IMR-90 (cell line): ENCODE measurements around the gene POLR3F. TPM values are rescaled to one million over a fixed set of nuclear protein-coding genes. Genes with fewer than 3 reads are reported as not detected.
A peak's percentile ranks its signal among the peaks of the same experiment; 100 is the strongest.

Experiments used
- ATAC-seq: fragments of 200-7000 bp; cut with Tn5 transposase; 2 replicates; pipeline ENCODE4 v1.9.1; 2020; ENCODE audit warnings: low read depth, mild to moderate bottlenecking, moderate library complexity
- BruUV-seq: library from RNA; stranded (reverse); fragments of 400-500 nt; replicated peaks from 2 replicates; lab custom pipeline; 2021; lab: Mats Ljungman, UMichigan
- CTCF ChIA-PET: fragments of 300-600 bp; formaldehyde crosslinking; extraction: SDS; loops from one replicate; lab custom pipeline; 2021; ENCODE audit warnings: antibody characterized with exemption; lab: Yijun Ruan, JAX
- POLR2A ChIA-PET: fragments of 300-600 bp; sonication (Branson Sonifier 250); formaldehyde crosslinking; loops from one replicate; lab custom pipeline; 2022; ENCODE audit warnings: antibody characterized with exemption; ENCODE audit not compliant: unreplicated experiment; lab: Charles Lee
- DNase-seq: peaks from one replicate; pipeline ENCODE4 v3.0.0; 2013
- H2AFZ ChIP-seq: replicated peaks from 2 replicates; pipeline ENCODE3; 2013; ENCODE audit warnings: low read length, mild to moderate bottlenecking; ENCODE audit not compliant: poor library complexity
- H2AK5ac ChIP-seq: 2 replicates; pipeline ENCODE4 v1.6.1; 2013; ENCODE audit warnings: low read depth, low read length, inconsistent platforms
- H2AK9ac ChIP-seq: replicated peaks from 2 replicates; pipeline ENCODE3; 2013; ENCODE audit warnings: mild to moderate bottlenecking, low read depth, low read length, moderate library complexity; ENCODE audit not compliant: poor library complexity
- H2BK120ac ChIP-seq: 2 replicates; pipeline ENCODE4 v1.6.1; 2013; ENCODE audit warnings: low read depth, low read length, inconsistent platforms
- H2BK15ac ChIP-seq: 3 replicates; pipeline ENCODE4 v1.6.1; 2013; ENCODE audit warnings: low read depth, low read length, inconsistent platforms
- H2BK20ac ChIP-seq: 2 replicates; pipeline ENCODE4 v1.6.1; 2013; ENCODE audit warnings: low read depth, mild to moderate bottlenecking, inconsistent platforms, low read length, moderate library complexity
- H2BK5ac ChIP-seq: 2 replicates; pipeline ENCODE4 v1.6.1; 2013; ENCODE audit warnings: mild to moderate bottlenecking, low read depth, low read length, inconsistent platforms; ENCODE audit not compliant: poor library complexity, severe bottlenecking
- H3K14ac ChIP-seq: replicated peaks from 2 replicates; pipeline ENCODE4 v1.6.1; 2013; ENCODE audit warnings: low read depth, low read length, inconsistent platforms
- H3K18ac ChIP-seq: 2 replicates; pipeline ENCODE4 v1.6.1; 2013; ENCODE audit warnings: low read depth, low read length, control low read depth
- H3K23ac ChIP-seq: 2 replicates; pipeline ENCODE4 v1.6.1; 2013; ENCODE audit warnings: low read depth, low read length, inconsistent platforms
- H3K27ac ChIP-seq: 2 replicates; pipeline ENCODE4 v1.5.1; 2013; ENCODE audit warnings: mild to moderate bottlenecking, control low read depth, low read length; ENCODE audit not compliant: insufficient read depth
- H3K27me3 ChIP-seq: 2 replicates; pipeline ENCODE4 v1.6.1; 2013; ENCODE audit warnings: low read length; ENCODE audit not compliant: control insufficient read depth, insufficient read depth
- H3K36me3 ChIP-seq: 2 replicates; pipeline ENCODE4 v1.6.1; 2013; ENCODE audit warnings: low read length, mixed read lengths; ENCODE audit not compliant: control insufficient read depth, insufficient read depth
- H3K4ac ChIP-seq: 2 replicates; pipeline ENCODE4 v1.6.1; 2013; ENCODE audit warnings: low read depth, low read length, inconsistent platforms
- H3K4me1 ChIP-seq: 2 replicates; pipeline ENCODE4 v1.6.1; 2013; ENCODE audit warnings: low read length, mixed read lengths; ENCODE audit not compliant: control insufficient read depth, insufficient read depth
- H3K4me2 ChIP-seq: 2 replicates; pipeline ENCODE4 v1.6.1; 2013; ENCODE audit warnings: low read depth, mild to moderate bottlenecking, control low read depth, low read length, moderate library complexity
- H3K4me3 ChIP-seq: 2 replicates; pipeline ENCODE4 v1.5.1; 2013; ENCODE audit warnings: low read depth, mild to moderate bottlenecking, control low read depth, low read length, moderate library complexity; ENCODE audit not compliant: insufficient read depth
- H3K56ac ChIP-seq: 2 replicates; pipeline ENCODE4 v1.6.1; 2013; ENCODE audit warnings: low read length, inconsistent platforms; ENCODE audit not compliant: insufficient read depth; ENCODE audit errors: extremely low read depth
- H3K79me1 ChIP-seq, 2 experiments: 2 replicates each; pipeline ENCODE4 v1.6.1; 2013; ENCODE audit warnings: low read length in 2 of 2, inconsistent platforms in 1 of 2, low read depth in 1 of 2
- H3K9ac ChIP-seq: 2 replicates; pipeline ENCODE4 v1.6.1; 2013; ENCODE audit warnings: low read depth, low read length, control low read depth
- H3K9me1 ChIP-seq: 2 replicates; pipeline ENCODE4 v1.6.1; 2013; ENCODE audit warnings: low read length, inconsistent platforms; ENCODE audit not compliant: insufficient read depth
- H3K9me3 ChIP-seq: 2 replicates; pipeline ENCODE4 v1.6.1; 2013; ENCODE audit warnings: low read length; ENCODE audit not compliant: control insufficient read depth, insufficient read depth
- H4K20me1 ChIP-seq: 2 replicates; pipeline ENCODE4 v1.6.1; 2013; ENCODE audit warnings: low read length, inconsistent platforms; ENCODE audit not compliant: insufficient read depth
- H4K5ac ChIP-seq: 2 replicates; pipeline ENCODE4 v1.6.1; 2013; ENCODE audit warnings: mild to moderate bottlenecking, low read depth, low read length, control low read depth
- H4K8ac ChIP-seq, 2 experiments: 2 replicates each; pipeline ENCODE4 v1.6.1; 2013; ENCODE audit warnings: low read depth in 2 of 2, low read length in 2 of 2, control low read depth in 1 of 2, inconsistent platforms in 1 of 2
- H4K91ac ChIP-seq: 2 replicates; pipeline ENCODE4 v1.6.1; 2013; ENCODE audit warnings: low read depth, low read length, inconsistent platforms; ENCODE audit not compliant: insufficient read depth
- MAFK ChIP-seq: IDR thresholded peaks from 2 replicates; pipeline ENCODE4 v1.6.1; 2012; ENCODE audit warnings: low read depth, low read length, improper control_type of control experiment
- MAZ ChIP-seq: IDR thresholded peaks from 2 replicates; pipeline ENCODE4 v1.6.1; 2012; ENCODE audit warnings: low read depth, mild to moderate bottlenecking, low read length, improper control_type of control experiment, moderate library complexity, borderline replicate concordance
- MXI1 ChIP-seq: IDR thresholded peaks from 2 replicates; pipeline ENCODE4 v1.6.1; 2012; ENCODE audit warnings: low read depth, mild to moderate bottlenecking, low read length, moderate library complexity, borderline replicate concordance
- NFE2L2 ChIP-seq: fragments of 150-350 bp; IDR thresholded peaks from 2 replicates; pipeline ENCODE4 v1.6.1; 2016; ENCODE audit warnings: low read depth, mild to moderate bottlenecking, low read length
- POLR2A ChIP-seq: IDR thresholded peaks from 2 replicates; pipeline ENCODE4 v1.6.1; 2012; ENCODE audit warnings: mild to moderate bottlenecking, low read depth, low read length
- RAD21 ChIP-seq: IDR thresholded peaks from 2 replicates; pipeline ENCODE4 v1.6.1; 2012; ENCODE audit warnings: low read length, improper control_type of control experiment
- RCOR1 ChIP-seq: IDR thresholded peaks from 2 replicates; pipeline ENCODE4 v1.6.1; 2012; ENCODE audit warnings: mild to moderate bottlenecking, low read length, improper control_type of control experiment; ENCODE audit not compliant: insufficient replicate concordance
- WGBS, 2 experiments: methylation state at CpG; one replicate each; pipeline versions ENCODE4 v1.1.5 to v1.1.7; 2013; ENCODE audit warnings: missing lambda C conversion rate in 2 of 2; ENCODE audit not compliant: insufficient read length in 1 of 2; ENCODE audit errors: extremely low coverage in 2 of 2; 5-methylcytosine and 5-hydroxymethylcytosine counted together
- dilution Hi-C: fragments of 300-500 bp; cut with HindIII; formaldehyde crosslinking; loops from one replicate; pipeline ENCODE4 v1.14.3; 2018; ENCODE audit warnings: low sequenced_read_pairs; ENCODE audit not compliant: unreplicated experiment
- in situ Hi-C: fragments of 300-500 bp; cut with MboI; formaldehyde crosslinking; loops from 3 replicates; pipeline ENCODE4 v1.14.3; 2019; ENCODE audit warnings: low sequenced_read_pairs, inconsistent platforms, mixed read lengths
- intact Hi-C: fragments of 100-400 bp; cut with micrococcal nuclease; formaldehyde crosslinking; loops from 2 replicates; pipeline ENCODE4 v1.10.0; 2022
- polyA plus RNA-seq, 3 experiments: library from polyadenylated mRNA; depleted of rRNA; stranded (reverse); fragments of >200 nt; gene quantifications; 2 replicates each; pipeline ENCODE4 v1.2.3, GENCODE V29; 2012; ENCODE audit warnings: low replicate concordance in 1 of 3
- total RNA-seq: library from RNA; depleted of rRNA; stranded (reverse); fragments of >200 nt; gene quantifications from 2 replicates; pipeline ENCODE4 v1.2.3, GENCODE V29; 2012

POLR3F gene
- total and polyA plus RNA-seq, 2 of the 4 experiments (the other 2 are of a cell fraction) = 5.7 to 7.2 TPM

- ChIA-PET POLR2A (no interaction called here), CTCF (interaction anchor here (0.5 to 1.3 kb wide), 3 partner anchors 8 to 273 kb away, joined by 3 read pairs; no protein-coding TSS in a partner anchor)
- Histone ChIP-seq H3K27me3 (no peaks in the 10 kb centered on the region), H3K14ac (peak within 1 kb of the TSS; percentile 85), H3K18ac (no peak within 1 kb of the TSS; the same call in 1 of the 2 replicates), H3K79me1 (peaks cover 11% of the 10 kb centered on the region in 2 experiments), H3K9me3 (no peaks in the 10 kb centered on the region), H3K56ac (peak within 1 kb of the TSS; percentile 82), H3K4me3 (peak within 1 kb of the TSS; percentile 92), H2AFZ (peak within 1 kb of the TSS; percentile 98), H3K9me1 (no peaks in the 10 kb centered on the region), H4K8ac (peak within 1 kb of the TSS; percentile 77 to 98), H2AK9ac (peak within 1 kb of the TSS; percentile 37), H3K4me2 (peak within 1 kb of the TSS; percentile 80), H2BK5ac (peak within 1 kb of the TSS; percentile 47), H2BK20ac (no peak within 1 kb of the TSS), H2AK5ac (no peak within 1 kb of the TSS), H3K36me3 (peaks cover 4% of the 10 kb centered on the region), H2BK120ac (peak within 1 kb of the TSS; percentile 53; the same call in 1 of the 2 replicates), H4K20me1 (no peaks in the 10 kb centered on the region), H4K91ac (peak within 1 kb of the TSS; percentile 68), H3K9ac (peak within 1 kb of the TSS; percentile 93), H3K4ac (peak within 1 kb of the TSS; percentile 80), H4K5ac (peak within 1 kb of the TSS; percentile 36), H3K23ac (peak within 1 kb of the TSS; percentile 85), H2BK15ac (0 out of 3 replicates have a peak within 1 kb of the TSS, but pooled peaks have one; percentile 26), H3K27ac (peak within 1 kb of the TSS; percentile 73), H3K4me1 (peaks cover 2% of the 10 kb centered on the region; the same call in 1 of the 2 replicates)
- WGBS, 2 experiments = 0% methylated on average over 6 of the region's 31 CpGs; no CpG with 5 or more reads in 1 of the 2 experiments
- DNase-seq (peak; percentile 73), ATAC-seq (peak; percentile 100)
- intact Hi-C loops = no loop called here
- TF ChIP-seq RAD21 = no peak
- no peak for TF ChIP-seq NFE2L2
- TF ChIP-seq MAZ = peak; percentile 70; the same call in 1 of the 2 replicates
- TF ChIP-seq MAFK = no peak
- peak; percentile 82 for TF ChIP-seq MXI1
- no peak for TF ChIP-seq RCOR1
- TF ChIP-seq POLR2A = no peak
- dilution Hi-C loops = no loop called here
- in situ Hi-C loops = no loop called here
- no TSS peak for BruUV-seq
Measured at GRCh38 chr20:18496740-18497592, 29.8 kb downstream of the POLR3F start, which contains the start of gene RBBP9. TSS of gene RBBP9 (minus strand) at chr20:18497225. CDS start at chr20:18497167, 58 bp downstream.
